Measurements from ENCODE around the gene FBXO44.

GRCh38 chr1:11680270-11681070, 25.8 kb downstream of the FBXO44 start:
- TF ChIP-seq EGR1 (IDR thresholded peaks at IDR 0.05), result no peak
- 0 out of 2 replicates have a peak, but pooled peaks have one; percentile 20 for TF ChIP-seq TAF1 (IDR thresholded peaks at IDR 0.05; ENCODE audit: low read depth)
- TF ChIP-seq TEAD4 (IDR thresholded peaks at IDR 0.05), result no peak
- no peak for TF ChIP-seq EP300 (IDR thresholded peaks at IDR 0.05; ENCODE audit: borderline replicate concordance)
- TF ChIP-seq MAX (IDR thresholded peaks at IDR 0.05), result no peak
- no peak for TF ChIP-seq CREB1 (IDR thresholded peaks at IDR 0.05; ENCODE audit: low read depth)
- TF ChIP-seq FOXM1 (IDR thresholded peaks at IDR 0.05; ENCODE audit: borderline replicate concordance, low read depth), result no peak
- TF ChIP-seq REST (IDR thresholded peaks at IDR 0.05; ENCODE audit: low read depth), result no peak
- TF ChIP-seq RAD21 (IDR thresholded peaks at IDR 0.05; ENCODE audit: low read depth), result no peak
